H1 (cell line): ENCODE results near the gene HJURP.

Experiments
- CREB1 ChIP-seq: IDR thresholded peaks from 2 replicates; pipeline ENCODE4 v1.6.1; 2012; ENCODE audit warnings: inconsistent platforms
- EP300 ChIP-seq, 2 experiments: IDR thresholded peaks; 1 replicate in 1 of 2; 2 replicates in 1 of 2; pipeline ENCODE4 v1.6.1; 2011 to 2012; ENCODE audit warnings: low read depth in 2 of 2, low read length in 2 of 2, mild to moderate bottlenecking in 2 of 2, borderline replicate concordance in 1 of 2, inconsistent platforms in 1 of 2, moderate library complexity in 1 of 2
- EZH2 ChIP-seq: fragments of 200-600 bp; sonication (generic); IDR thresholded peaks from 2 replicates; pipeline ENCODE4 v1.7.1; 2012; ENCODE audit warnings: low read depth, mild to moderate bottlenecking, moderate library complexity, low read length, inconsistent platforms; ENCODE audit not compliant: severe bottlenecking
- KDM1A ChIP-seq: fragments of 200-600, 300-600 bp; sonication (generic); IDR thresholded peaks from 2 replicates; pipeline ENCODE4 v1.7.1; 2016; ENCODE audit warnings: mild to moderate bottlenecking, low read length, borderline replicate concordance
- MAFK ChIP-seq: IDR thresholded peaks from 2 replicates; pipeline ENCODE4 v1.6.1; 2012; ENCODE audit warnings: low read depth, mild to moderate bottlenecking, improper control_type of control experiment, low read length
- POLR2A ChIP-seq, 2 experiments: IDR thresholded peaks; 1 replicate in 1 of 2; 2 replicates in 1 of 2; pipeline ENCODE4 v1.6.1; 2011; ENCODE audit warnings: low read depth in 2 of 2, low read length in 2 of 2, mild to moderate bottlenecking in 2 of 2; ENCODE audit errors: control extremely low read depth in 1 of 2
- POLR2AphosphoS5 ChIP-seq: IDR thresholded peaks from 2 replicates; pipeline ENCODE4 v1.6.1; 2011; ENCODE audit warnings: low read depth, low read length
- RAD21 ChIP-seq, 2 experiments: IDR thresholded peaks in 1 of 2; conservative IDR thresholded peaks in 1 of 2; 2 replicates each; pipeline ENCODE4 v1.6.1; 2011; ENCODE audit warnings: low read depth in 2 of 2, low read length in 2 of 2, improper control_type of control experiment in 1 of 2, inconsistent platforms in 1 of 2, mild to moderate bottlenecking in 1 of 2, moderate library complexity in 1 of 2
- YY1 ChIP-seq: IDR thresholded peaks from 2 replicates; pipeline ENCODE4 v1.6.1; 2011; ENCODE audit warnings: low read depth, mild to moderate bottlenecking, low read length
- ZNF274 ChIP-seq: IDR thresholded peaks from 2 replicates; pipeline ENCODE4 v1.7.0; 2012; ENCODE audit warnings: low read length, borderline replicate concordance; ENCODE audit errors: extremely low read depth
- TF ChIP-seq, protein P1 (sequence below), 3 experiments: IDR thresholded peaks; 1 replicate in 2 of 3; 2 replicates in 1 of 3; pipeline versions ENCODE4 v1.5.1 to v1.6.1; 2011; ENCODE audit warnings: low read length in 3 of 3, mild to moderate bottlenecking in 3 of 3, inconsistent platforms in 2 of 3, low read depth in 1 of 3, moderate library complexity in 1 of 3; ENCODE audit not compliant: insufficient read depth in 1 of 3; ENCODE audit errors: control extremely low read depth in 1 of 3
- TF ChIP-seq, protein P2 (sequence below): IDR thresholded peaks from 2 replicates; pipeline ENCODE4 v1.6.1; 2012; ENCODE audit warnings: inconsistent platforms

DNA sequence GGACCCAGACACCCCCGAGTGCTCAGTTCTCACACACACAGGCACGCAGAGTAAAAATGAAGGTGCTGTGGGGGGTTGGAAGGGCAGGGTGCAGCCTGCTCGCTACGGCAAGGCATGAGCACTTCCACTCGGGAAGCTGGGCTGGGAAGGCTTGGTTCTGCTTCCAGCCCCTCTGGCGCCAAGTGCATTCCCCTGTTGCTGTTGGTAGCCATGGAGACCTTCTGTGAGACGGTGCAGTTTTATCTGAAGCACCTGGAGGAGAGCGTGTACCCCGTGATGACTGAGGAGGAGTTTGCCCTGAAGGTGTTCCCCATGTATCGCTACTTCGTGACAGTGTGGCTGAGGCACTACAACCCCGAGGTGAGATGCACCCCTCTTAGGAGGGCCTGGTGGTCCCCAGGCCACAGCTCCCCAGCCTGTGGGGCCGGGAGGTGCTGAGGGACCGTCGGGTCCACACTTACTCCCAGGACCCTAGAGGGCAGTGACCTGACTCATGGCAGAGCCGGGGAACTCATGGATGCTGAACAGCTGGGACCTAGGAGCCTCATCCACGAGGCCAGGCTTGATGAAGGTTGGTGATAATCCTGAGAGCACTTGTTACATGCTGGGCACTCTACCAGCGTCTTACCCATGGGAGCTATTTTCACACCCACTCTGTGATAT lies 60.7 kb downstream of the HJURP start:
- TF ChIP-seq KDM1A (no peak), RAD21 (IDR thresholded peaks at IDR 0.05 in 1 of 2, conservative IDR thresholded peaks at IDR 0.05 in 1 of 2; ENCODE audit: low read depth in 2 of 2, low read length in 2 of 2) (no peak), POLR2A (IDR thresholded peaks at IDR 0.05; ENCODE audit: control extremely low read depth in 1 of 2, low read depth in 2 of 2, low read length in 2 of 2) (no peak), YY1 (no peak), CREB1 (no peak), EP300 (IDR thresholded peaks at IDR 0.05; ENCODE audit: borderline replicate concordance in 1 of 2, low read depth in 2 of 2, low read length in 2 of 2) (no peak), EZH2 (no peak), ZNF274 (no peak), POLR2AphosphoS5 (no peak), MAFK (no peak)
- TF ChIP-seq, protein P1, sequence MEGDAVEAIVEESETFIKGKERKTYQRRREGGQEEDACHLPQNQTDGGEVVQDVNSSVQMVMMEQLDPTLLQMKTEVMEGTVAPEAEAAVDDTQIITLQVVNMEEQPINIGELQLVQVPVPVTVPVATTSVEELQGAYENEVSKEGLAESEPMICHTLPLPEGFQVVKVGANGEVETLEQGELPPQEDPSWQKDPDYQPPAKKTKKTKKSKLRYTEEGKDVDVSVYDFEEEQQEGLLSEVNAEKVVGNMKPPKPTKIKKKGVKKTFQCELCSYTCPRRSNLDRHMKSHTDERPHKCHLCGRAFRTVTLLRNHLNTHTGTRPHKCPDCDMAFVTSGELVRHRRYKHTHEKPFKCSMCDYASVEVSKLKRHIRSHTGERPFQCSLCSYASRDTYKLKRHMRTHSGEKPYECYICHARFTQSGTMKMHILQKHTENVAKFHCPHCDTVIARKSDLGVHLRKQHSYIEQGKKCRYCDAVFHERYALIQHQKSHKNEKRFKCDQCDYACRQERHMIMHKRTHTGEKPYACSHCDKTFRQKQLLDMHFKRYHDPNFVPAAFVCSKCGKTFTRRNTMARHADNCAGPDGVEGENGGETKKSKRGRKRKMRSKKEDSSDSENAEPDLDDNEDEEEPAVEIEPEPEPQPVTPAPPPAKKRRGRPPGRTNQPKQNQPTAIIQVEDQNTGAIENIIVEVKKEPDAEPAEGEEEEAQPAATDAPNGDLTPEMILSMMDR (IDR thresholded peaks at IDR 0.05; ENCODE audit: control extremely low read depth in 1 of 3, insufficient read depth in 1 of 3, low read depth in 1 of 3, low read length in 3 of 3) = no peak
- TF ChIP-seq, protein P2, sequence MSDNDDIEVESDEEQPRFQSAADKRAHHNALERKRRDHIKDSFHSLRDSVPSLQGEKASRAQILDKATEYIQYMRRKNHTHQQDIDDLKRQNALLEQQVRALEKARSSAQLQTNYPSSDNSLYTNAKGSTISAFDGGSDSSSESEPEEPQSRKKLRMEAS = no peak
